ENCODE measurements around the gene HLCS. TPM values are rescaled to one million over a fixed set of nuclear protein-coding genes. Genes with fewer than 3 reads are reported as not detected.

Gene HLCS
- total RNA-seq, 2 donors from 2014 or later, result 40.9 to 41.8 TPM

- intact Hi-C loops (cut with DNase I), result loop anchor here (5.0 kb wide), 1 partner anchor 164 kb away; no protein-coding TSS in a partner anchor
- 88% methylated on average over 3 of the region's 3 CpGs for WGBS
Measured at GRCh38 chr21:36753556-36753955, 212.9 kb downstream of the HLCS start.

GRCh38 chr21:36751383-36751782 is 215.1 kb downstream of the HLCS start:
- intact Hi-C loops (cut with DNase I), result loop anchor here (5.0 kb wide), 1 partner anchor 166 kb away; no protein-coding TSS in a partner anchor
- no peak overlapping the region for H3K4me3 ChIP-seq
- TF ChIP-seq CTCF (IDR thresholded peaks at IDR 0.05), result no peak
- TF ChIP-seq POLR2AphosphoS5 (IDR thresholded peaks at IDR 0.05), result no peak
- no peak for TF ChIP-seq POLR2A (IDR thresholded peaks at IDR 0.05)
- H3K27ac ChIP-seq, result no peak overlapping the region
- H3K4me1 ChIP-seq (replicated peaks), result no peaks in the 10 kb centered on the region
- WGBS, result 84% methylated on average over 10 of the region's 10 CpGs
- no peak for DNase-seq (ENCODE audit: low spot score)
- H3K9me3 ChIP-seq, result no peaks in the 10 kb centered on the region
- no peaks in the 10 kb centered on the region for H3K36me3 ChIP-seq
- H3K27me3 ChIP-seq (replicated peaks; ENCODE audit: insufficient read depth), result no peaks in the 10 kb centered on the region

More at GRCh38 chr21:36753556-36753955, 212.9 kb downstream of the HLCS start:
- H3K36me3 ChIP-seq, result no peaks in the 10 kb centered on the region
- no peaks in the 10 kb centered on the region for H3K4me1 ChIP-seq (replicated peaks)
- TF ChIP-seq CTCF (IDR thresholded peaks at IDR 0.05) (no peak), POLR2AphosphoS5 (IDR thresholded peaks at IDR 0.05) (no peak), POLR2A (IDR thresholded peaks at IDR 0.05) (no peak)
- no peak overlapping the region for H3K4me3 ChIP-seq
- no peaks in the 10 kb centered on the region for H3K27me3 ChIP-seq (replicated peaks; ENCODE audit: insufficient read depth)
- no peak overlapping the region for H3K27ac ChIP-seq
- H3K9me3 ChIP-seq, result no peaks in the 10 kb centered on the region
- DNase-seq (ENCODE audit: low spot score), result no peak

- 97% methylated on average over 2 of the region's 2 CpGs for WGBS
Measured at GRCh38 chr21:36750576-36750959, 215.9 kb downstream of the HLCS start.

GRCh38 chr21:36749935-36750575 is 216.4 kb downstream of the HLCS start:
- H3K9me3 ChIP-seq, result no peaks in the 10 kb centered on the region
- H3K27me3 ChIP-seq (replicated peaks; ENCODE audit: insufficient read depth), result no peaks in the 10 kb centered on the region
- TF ChIP-seq POLR2AphosphoS5 (IDR thresholded peaks at IDR 0.05) (peak; percentile 56), CTCF (IDR thresholded peaks at IDR 0.05) (no peak)
- WGBS, result 75% methylated on average over 14 of the region's 14 CpGs
- H3K27ac ChIP-seq, result peak overlapping the region; percentile 17 to 42
- intact Hi-C loops (cut with DNase I), result loop anchor here (5.0 kb wide), 1 partner anchor 167 kb away; no protein-coding TSS in a partner anchor
- no peaks in the 10 kb centered on the region for H3K4me1 ChIP-seq (replicated peaks)
- H3K36me3 ChIP-seq, result no peaks in the 10 kb centered on the region
- H3K4me3 ChIP-seq, result no peak overlapping the region
- DNase-seq (ENCODE audit: low spot score), result no peak

More at GRCh38 chr21:36750576-36750959, 215.9 kb downstream of the HLCS start:
- H3K27me3 ChIP-seq (replicated peaks; ENCODE audit: insufficient read depth), result no peaks in the 10 kb centered on the region
- H3K4me3 ChIP-seq, result no peak overlapping the region
- intact Hi-C loops (cut with DNase I), result loop anchor here (5.0 kb wide), 1 partner anchor 167 kb away; no protein-coding TSS in a partner anchor
- no peaks in the 10 kb centered on the region for H3K4me1 ChIP-seq (replicated peaks)
- no peak overlapping the region for H3K27ac ChIP-seq
- no peaks in the 10 kb centered on the region for H3K36me3 ChIP-seq
- no peak for DNase-seq (ENCODE audit: low spot score)
- TF ChIP-seq CTCF (IDR thresholded peaks at IDR 0.05) (no peak), POLR2A (IDR thresholded peaks at IDR 0.05) (no peak), POLR2AphosphoS5 (IDR thresholded peaks at IDR 0.05) (no peak)
- no peaks in the 10 kb centered on the region for H3K9me3 ChIP-seq

All from prostate gland (tissue), 2 donors.